ENCODE measurements around the gene NAE1.

DNA sequence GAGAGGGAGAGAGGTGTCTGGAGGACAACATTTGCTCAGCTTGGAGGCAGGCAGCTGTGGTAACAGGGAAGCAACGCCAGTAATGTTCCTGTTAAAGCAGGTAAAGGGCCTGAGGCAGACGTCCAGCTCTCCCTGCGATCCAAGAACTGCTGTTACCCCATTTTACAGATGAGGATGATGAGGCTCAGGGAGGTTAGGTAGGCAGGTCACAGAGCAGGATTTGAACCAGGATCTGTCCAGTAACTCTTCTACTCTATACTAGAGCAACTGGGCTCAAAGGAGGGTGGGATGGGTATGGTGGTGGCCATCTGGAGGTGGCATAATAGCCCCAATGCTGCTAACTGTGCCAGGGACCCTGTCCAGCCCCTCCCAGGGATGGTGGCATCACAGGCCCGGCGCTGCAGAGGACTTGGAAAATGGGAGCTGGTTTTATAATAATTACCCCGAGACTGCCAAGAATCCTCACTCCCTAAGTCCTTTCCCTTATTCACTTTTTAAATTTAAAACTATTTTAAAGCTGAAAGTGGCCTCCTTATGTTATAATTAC is 25.5 kb upstream of the NAE1 start:
- TF ChIP-seq, protein P1, sequence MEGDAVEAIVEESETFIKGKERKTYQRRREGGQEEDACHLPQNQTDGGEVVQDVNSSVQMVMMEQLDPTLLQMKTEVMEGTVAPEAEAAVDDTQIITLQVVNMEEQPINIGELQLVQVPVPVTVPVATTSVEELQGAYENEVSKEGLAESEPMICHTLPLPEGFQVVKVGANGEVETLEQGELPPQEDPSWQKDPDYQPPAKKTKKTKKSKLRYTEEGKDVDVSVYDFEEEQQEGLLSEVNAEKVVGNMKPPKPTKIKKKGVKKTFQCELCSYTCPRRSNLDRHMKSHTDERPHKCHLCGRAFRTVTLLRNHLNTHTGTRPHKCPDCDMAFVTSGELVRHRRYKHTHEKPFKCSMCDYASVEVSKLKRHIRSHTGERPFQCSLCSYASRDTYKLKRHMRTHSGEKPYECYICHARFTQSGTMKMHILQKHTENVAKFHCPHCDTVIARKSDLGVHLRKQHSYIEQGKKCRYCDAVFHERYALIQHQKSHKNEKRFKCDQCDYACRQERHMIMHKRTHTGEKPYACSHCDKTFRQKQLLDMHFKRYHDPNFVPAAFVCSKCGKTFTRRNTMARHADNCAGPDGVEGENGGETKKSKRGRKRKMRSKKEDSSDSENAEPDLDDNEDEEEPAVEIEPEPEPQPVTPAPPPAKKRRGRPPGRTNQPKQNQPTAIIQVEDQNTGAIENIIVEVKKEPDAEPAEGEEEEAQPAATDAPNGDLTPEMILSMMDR (IDR thresholded peaks at IDR 0.05) = no peak
- TF ChIP-seq POLR2AphosphoS5 (IDR thresholded peaks at IDR 0.05; ENCODE audit: low read depth, low read length) = no peak
- no peak for TF ChIP-seq TCF7L2 (IDR thresholded peaks at IDR 0.05; ENCODE audit: low read depth, low read length)
- TF ChIP-seq, protein P2, sequence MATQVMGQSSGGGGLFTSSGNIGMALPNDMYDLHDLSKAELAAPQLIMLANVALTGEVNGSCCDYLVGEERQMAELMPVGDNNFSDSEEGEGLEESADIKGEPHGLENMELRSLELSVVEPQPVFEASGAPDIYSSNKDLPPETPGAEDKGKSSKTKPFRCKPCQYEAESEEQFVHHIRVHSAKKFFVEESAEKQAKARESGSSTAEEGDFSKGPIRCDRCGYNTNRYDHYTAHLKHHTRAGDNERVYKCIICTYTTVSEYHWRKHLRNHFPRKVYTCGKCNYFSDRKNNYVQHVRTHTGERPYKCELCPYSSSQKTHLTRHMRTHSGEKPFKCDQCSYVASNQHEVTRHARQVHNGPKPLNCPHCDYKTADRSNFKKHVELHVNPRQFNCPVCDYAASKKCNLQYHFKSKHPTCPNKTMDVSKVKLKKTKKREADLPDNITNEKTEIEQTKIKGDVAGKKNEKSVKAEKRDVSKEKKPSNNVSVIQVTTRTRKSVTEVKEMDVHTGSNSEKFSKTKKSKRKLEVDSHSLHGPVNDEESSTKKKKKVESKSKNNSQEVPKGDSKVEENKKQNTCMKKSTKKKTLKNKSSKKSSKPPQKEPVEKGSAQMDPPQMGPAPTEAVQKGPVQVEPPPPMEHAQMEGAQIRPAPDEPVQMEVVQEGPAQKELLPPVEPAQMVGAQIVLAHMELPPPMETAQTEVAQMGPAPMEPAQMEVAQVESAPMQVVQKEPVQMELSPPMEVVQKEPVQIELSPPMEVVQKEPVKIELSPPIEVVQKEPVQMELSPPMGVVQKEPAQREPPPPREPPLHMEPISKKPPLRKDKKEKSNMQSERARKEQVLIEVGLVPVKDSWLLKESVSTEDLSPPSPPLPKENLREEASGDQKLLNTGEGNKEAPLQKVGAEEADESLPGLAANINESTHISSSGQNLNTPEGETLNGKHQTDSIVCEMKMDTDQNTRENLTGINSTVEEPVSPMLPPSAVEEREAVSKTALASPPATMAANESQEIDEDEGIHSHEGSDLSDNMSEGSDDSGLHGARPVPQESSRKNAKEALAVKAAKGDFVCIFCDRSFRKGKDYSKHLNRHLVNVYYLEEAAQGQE (IDR thresholded peaks at IDR 0.05; ENCODE audit: insufficient read depth in 1 of 2, low read depth in 2 of 2, low read length in 1 of 2) = no peak
- TF ChIP-seq SIN3A (IDR thresholded peaks at IDR 0.05; ENCODE audit: borderline replicate concordance, insufficient read depth, low read depth, low read length) = no peak
